GM21360 (cell line): ENCODE measurements around the gene KRTAP9-3.
"Not testable (repeated sequence)": the region's sequence is repeated elsewhere in the genome, so short reads cannot be mapped to it uniquely, and the experiment has no call there.

Experiments used
- ATAC-seq: cut with Tn5 transposase; IDR thresholded peaks from one replicate; pipeline ENCODE4 v1.9.1; 2021; ENCODE audit warnings: mild to moderate bottlenecking, moderate library complexity; ENCODE audit not compliant: unreplicated experiment

KRTAP9-3 gene, protein sequence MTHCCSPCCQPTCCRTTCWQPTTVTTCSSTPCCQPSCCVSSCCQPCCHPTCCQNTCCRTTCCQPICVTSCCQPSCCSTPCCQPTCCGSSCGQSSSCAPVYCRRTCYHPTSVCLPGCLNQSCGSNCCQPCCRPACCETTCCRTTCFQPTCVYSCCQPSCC

DNA sequence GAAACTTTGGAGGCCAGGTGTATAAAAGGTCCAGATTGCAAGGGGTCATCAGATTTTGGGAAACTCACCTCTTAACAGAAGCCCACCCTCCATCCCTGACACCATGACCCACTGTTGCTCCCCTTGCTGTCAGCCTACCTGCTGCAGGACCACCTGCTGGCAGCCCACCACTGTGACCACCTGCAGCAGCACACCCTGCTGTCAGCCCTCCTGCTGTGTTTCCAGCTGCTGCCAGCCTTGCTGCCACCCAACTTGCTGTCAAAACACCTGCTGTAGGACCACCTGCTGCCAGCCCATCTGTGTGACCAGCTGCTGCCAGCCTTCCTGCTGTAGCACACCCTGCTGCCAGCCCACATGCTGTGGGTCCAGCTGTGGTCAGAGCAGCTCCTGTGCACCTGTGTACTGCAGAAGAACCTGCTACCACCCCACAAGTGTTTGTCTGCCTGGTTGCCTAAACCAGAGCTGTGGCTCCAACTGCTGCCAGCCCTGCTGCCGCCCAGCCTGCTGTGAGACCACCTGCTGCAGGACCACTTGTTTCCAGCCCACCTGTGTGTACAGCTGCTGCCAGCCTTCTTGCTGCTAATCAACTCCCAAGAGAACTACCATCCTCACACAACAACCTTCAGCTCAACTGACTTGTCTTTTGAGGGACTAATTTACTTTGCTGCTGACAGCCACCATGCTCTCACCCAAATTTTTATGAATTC, at the start of gene KRTAP9-3:
KRTAP9-3 (plus strand) TSS at position 51 of the 707 bp plus-strand sequence; CDS start at position 104, 53 bp downstream.
- not testable (repeated sequence) for ATAC-seq

DNA sequence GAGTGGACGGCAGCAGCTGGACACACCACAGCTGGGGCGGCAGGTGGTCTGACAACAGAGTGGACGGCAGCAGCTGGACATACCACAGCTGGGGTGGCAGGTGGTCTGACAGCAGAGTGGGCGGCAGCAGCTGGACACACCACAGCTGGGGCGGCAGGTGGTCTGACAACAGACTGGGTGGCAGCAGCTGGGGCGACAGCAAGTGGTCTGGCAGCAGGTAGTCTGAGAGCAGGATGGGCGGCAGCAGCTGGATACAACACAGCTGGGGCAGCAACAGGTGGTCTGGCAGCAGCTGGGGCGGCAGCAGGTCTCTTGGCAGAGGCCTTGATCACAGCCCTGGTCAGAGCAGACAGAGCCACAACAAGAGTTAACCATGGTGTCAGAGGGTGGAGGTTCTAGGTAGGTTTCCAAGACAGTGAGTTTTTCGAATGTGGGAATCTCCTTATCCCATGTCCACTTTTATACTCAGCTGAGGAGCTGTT, 47.7 kb upstream of the KRTAP9-3 start, which contains the start of gene KRTAP4-1:
KRTAP4-1 (minus strand) TSS at position 432 of the 482 bp plus-strand sequence; CDS start at position 375, 57 bp downstream.
- ATAC-seq = no peak

DNA sequence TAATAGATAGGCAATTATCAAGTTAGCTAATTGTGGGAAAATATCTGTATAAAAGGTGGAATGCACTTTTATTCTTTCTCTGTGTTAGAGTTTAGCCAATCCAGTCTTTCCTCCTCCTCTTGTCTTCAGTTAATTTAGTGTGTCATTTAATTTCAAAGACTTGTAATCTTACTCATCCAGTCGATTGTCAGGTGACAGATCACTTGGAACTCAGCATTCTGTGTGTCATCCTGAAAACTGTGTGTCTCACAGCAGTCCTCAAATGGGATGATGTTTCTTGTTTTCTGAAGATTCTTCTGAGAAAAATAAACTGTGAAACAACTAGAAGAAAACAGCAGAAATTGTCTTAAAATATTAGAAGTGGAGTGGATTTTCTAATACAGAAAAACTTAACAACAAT, 47.2 kb upstream of the KRTAP9-3 start:
- ATAC-seq = no peak

DNA sequence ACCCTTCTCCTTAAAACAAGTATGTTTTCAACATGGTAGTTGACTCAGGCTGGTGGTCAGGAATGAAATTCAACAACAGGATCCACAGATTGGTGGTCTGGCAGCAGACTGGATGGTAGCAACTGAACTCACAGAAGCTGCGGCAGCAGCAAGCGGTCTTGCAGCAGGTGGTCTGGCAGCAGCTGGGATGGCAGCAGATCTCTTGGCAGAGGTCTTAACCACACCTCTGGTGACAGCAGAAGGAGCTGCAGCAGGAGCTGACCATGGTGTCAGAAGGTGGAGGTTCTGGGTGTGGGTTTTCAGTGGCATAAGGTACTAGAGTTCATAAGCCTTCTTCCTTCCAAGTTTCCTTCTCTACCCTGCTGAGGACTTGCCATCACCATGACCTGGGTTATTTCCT, 45.4 kb upstream of the KRTAP9-3 start:
- no peak for ATAC-seq

DNA sequence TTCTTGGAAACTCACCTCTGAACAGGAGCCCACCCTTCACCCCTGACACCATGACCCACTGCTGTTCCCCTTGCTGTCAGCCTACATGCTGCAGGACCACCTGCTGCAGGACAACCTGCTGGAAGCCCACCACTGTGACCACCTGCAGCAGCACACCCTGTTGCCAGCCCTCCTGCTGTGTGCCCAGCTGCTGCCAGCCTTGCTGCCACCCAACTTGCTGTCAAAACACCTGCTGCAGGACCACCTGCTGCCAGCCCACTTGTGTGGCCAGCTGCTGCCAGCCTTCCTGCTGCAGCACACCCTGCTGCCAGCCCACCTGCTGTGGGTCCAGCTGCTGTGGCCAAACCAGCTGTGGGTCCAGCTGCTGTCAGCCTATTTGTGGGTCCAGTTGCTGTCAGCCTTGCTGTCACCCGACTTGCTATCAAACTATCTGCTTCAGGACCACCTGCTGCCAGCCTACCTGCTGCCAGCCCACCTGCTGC, 42.4 kb upstream of the KRTAP9-3 start, which contains the start of gene KRTAP9-1:
KRTAP9-1 (plus strand) TSS at position 51 of the 482 bp plus-strand sequence; CDS start at position 51, 0 bp downstream.
- not testable (repeated sequence) for ATAC-seq

DNA sequence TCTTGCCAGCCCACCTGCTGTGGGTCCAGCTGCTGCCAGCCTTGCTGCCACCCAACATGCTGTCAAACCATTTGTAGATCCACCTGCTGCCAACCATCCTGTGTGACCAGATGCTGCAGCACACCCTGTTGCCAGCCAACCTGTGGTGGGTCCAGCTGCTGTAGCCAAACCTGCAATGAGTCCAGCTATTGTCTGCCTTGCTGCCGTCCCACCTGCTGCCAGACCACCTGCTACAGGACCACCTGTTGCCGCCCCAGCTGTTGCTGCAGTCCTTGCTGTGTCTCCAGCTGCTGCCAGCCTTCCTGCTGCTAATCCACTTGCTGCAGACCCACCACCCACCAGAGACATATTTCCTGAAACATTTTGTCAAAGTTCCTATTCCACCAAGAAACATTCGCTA, 41.9 kb upstream of the KRTAP9-3 start:
- ATAC-seq = no peak

DNA sequence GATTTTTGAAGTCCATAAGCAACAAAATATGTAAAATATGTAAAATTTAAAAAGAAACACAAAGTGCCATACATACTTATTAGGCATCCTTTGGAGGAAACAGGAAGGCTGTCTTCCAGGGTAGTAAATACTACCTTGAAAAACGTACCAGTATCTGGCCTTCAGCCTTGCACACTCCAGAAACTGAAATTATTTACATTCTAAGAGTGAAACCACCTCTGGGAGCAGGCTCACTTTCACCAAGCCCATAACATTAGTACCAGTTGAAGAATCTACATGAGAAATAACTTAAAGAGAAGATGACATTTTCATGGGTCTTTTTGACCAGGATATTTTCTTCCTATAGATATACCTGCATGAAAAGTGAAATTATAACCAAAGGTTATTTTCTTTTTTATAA, 36.2 kb upstream of the KRTAP9-3 start:
- ATAC-seq = no peak

DNA sequence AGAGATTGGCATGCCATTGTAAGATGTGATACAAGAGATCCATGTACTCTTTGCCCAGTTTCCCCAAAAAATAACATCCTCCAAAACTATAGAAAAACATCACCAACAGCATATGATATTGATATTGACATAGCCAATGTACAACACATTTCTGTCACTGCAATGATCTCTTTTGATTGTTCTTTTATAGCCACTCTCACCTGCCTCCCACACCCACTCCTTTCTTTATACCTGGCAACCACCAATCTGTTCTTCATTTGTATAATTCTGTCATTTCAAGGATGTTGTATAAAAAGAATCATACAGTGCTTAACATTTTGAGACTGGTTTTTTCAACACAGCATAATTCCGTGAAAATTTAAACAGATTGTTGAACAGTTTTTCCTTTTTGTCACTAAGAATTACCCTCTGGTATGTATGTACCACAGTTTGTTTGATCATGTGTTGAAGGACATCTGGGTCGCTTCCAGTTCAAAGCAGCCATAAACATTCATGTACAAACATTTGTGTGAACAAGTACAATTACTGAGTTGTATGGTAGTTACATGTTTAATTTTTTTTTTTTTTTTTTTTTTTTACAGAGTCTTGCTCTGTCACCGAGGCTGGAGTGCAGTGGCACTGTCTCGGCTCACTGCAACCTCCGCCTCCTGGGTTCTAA, 32.7 kb upstream of the KRTAP9-3 start:
- no peak for ATAC-seq

DNA sequence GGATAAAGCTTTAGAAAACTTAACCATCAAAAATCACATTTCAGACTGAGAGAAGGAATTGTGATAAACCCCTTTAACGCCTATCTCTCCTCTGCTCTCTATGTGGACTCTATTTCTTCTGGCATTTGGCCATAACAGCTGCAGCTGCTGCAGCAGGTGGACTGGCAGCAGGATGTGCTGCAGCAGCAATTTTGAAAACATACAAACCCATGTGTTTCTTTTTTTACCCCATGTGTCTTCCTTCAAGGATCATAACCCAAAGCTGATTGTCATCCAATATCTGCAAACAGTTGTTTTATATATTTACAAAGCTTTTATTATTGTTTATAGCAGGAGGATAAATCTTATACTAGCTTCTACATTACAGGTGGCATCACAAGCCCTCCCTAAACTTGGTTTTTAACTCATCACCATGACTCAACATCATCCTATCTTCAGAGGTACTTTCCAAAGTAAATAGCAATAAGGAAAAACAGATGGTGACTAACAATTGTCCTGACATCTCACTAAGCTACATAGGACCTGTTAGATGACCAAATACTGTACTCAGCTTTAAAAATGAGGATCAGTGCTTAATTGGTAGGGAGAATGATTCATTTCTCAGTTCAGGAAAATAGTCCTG, 20.3 kb upstream of the KRTAP9-3 start:
- ATAC-seq = no peak

DNA sequence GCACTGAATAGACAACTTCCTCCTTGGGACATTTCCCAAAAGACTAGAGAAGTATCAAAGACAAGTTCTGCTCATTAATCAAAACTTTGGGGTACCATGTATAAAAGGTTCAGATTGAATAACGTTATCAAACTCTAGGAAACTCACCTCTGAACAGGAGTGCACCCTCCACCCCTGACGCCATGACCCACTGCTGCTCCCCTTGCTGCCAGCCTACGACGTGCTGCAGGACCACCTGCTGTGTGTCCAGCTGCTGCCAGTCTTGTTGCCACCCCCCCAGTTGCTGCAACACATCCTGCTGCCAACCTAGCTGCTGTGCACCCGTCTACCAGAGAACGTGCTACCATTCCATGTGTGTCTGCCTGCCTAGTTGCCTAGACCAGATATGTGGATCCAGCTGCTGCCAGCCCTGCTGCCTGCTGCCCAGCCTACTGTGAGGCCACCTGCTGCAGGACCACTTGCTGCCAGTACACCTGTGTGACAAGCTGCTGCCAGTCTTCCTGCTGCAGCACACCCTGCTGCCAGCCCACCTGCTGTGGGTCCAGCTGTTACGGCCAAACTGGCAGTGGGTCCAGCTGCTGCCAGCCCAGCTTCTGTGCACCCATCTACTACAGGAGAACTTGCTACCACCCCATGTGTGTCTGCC, 19.6 kb upstream of the KRTAP9-3 start:
- no peak for ATAC-seq

DNA sequence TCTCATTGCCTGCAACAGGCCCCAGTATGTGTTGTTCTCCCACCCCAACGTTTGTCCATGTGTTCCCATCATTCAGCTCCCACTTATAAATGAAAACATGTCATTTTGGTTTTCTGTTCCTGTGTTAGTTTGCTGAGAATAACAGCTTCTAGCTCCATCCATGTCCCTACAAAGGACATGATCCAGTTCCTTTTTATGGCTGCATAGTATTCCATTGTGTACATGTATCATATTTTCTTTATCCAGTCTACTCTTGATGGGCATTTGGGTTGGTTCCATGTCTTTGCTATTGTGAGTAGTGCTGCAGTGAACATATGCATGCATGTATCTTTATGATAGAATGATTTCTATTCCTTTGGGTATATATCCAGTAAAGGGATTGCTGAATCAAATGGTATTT, 16.6 kb upstream of the KRTAP9-3 start:
- ATAC-seq = no peak

DNA sequence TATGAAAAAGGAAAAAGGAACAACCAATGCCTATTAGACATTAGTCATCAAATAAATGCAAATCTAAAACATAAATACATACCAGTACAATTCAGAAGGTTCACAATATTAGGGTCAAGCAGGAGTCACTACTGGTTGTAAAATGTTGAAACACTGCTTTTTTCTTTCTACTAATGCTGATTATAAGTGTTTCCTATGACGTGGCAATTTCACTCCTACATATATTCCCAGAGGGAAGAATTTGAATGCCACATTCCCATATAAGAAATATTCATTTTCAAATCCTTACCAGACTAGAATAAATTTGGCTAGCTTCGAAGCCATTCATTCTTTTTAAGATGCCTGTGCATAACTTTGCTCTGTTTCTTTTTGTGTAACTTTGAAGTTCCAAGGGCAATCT, 8.4 kb upstream of the KRTAP9-3 start:
- ATAC-seq = no peak

DNA sequence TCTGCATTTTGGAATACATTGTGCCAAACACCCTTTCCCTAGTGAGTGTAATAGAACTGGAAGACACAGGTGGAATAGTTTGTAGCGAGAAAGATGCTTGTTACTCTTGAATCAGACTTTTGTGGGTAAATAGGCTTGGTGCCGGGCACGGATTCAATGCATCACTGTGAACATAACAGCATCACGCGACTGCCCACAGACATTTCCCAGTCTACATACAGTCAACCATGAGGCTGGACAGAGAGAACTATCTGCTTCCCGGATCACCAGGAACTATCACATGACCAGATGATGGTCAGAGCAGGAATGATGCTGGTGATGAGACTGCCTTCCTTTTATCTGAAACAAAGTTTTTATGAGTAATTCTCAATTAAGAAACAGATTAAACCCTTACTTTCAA, 6.2 kb upstream of the KRTAP9-3 start:
- no peak for ATAC-seq

DNA sequence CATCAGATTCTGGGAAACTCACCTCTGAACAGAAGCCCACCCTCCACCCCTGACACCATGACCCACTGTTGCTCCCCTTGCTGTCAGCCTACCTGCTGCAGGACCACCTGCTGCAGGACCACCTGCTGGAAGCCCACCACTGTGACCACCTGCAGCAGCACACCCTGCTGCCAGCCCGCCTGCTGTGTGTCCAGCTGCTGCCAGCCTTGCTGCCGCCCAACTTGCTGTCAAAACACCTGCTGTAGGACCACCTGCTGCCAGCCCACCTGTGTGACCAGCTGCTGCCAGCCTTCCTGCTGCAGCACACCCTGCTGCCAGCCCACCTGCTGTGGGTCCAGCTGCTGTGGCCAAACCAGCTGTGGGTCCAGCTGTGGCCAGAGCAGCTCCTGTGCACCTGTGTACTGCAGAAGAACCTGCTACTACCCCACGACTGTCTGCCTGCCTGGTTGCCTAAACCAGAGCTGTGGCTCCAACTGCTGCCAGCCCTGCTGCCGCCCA, 5.6 kb upstream of the KRTAP9-3 start, which contains the start of gene KRTAP9-2:
KRTAP9-2 (plus strand) TSS at position 51 of the 498 bp plus-strand sequence; CDS start at position 58, 7 bp downstream.
- not testable (repeated sequence) for ATAC-seq

DNA sequence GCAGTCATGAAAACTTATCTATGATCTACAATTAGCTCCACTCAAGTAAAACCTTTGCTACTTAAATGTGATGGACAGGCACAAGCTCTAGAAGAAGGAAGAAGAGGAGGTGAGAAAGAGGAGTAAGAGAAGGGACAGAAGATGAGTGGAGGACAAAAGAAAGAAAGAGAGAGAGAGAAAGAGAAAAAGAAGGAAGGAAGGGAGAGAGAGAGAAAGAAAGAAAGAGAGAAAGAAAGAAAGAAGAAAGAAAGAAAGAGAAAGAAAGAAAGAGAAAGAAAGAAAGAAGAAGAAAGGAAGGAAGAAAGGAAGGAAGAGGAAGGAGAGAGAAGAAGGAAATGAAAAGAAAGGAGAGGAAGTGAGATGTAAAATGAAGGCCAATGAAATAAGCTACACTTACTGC, 2.2 kb upstream of the KRTAP9-3 start:
- ATAC-seq = no peak

DNA sequence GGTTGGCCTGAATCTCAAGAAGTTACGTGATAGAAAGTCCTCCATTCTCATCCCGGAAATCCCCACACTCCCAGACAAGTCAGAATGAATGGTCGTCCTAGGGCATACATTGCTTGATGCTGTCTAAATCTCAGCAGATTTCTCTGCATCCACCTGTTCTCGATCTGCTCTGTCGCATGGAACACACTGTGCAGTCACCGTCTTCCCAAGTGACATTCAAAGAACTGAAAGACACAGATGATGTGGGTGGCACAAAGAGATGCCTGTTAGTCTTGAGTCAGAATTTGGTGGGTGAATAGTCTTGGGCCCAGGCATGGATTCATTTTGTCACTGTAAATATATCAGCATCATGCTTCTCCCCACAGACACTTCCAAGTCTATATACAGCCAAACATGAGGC, 518 bp upstream of the KRTAP9-3 start:
- no peak for ATAC-seq

DNA sequence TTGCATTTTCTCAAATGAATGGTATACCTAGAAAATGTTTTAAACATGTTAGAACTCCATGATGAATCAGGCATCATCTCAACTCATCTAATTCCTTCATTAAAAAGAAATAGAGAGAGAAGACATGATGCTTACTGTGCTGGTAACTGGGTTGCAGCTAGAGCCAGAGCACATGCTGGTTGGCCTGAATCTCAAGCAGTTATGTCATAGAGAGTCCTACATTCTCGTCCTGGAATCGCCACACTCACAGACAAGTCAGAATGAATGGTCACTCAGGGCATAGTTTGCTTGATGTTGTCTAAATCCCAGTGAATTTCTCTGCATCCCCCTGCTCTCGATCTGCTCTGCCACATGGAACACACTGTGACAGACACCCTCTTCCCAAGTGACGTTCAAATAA, 4.9 kb downstream of the KRTAP9-3 start:
- not testable (repeated sequence) for ATAC-seq

DNA sequence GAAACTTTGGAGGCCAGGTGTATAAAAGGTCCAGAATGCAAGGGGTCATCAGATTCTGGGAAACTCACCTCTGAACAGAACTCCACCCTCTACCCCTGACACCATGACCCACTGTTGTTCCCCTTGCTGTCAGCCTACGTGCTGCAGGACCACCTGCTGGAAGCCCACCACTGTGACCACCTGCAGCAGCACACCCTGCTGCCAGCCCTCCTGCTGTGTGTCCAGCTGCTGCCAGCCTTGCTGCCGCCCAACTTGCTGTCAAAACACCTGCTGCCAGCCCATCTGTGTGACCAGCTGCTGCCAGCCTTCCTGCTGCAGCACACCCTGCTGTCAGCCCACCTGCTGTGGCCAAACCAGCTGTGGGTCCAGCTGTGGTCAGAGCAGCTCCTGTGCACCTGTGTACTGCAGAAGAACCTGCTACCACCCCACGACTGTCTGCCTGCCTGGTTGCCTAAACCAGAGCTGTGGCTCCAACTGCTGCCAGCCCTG, 5.7 kb downstream of the KRTAP9-3 start, which contains the start of gene KRTAP9-8:
KRTAP9-8 (plus strand) TSS at position 51 of the 489 bp plus-strand sequence; CDS start at position 104, 53 bp downstream.
- ATAC-seq = not testable (repeated sequence)

DNA sequence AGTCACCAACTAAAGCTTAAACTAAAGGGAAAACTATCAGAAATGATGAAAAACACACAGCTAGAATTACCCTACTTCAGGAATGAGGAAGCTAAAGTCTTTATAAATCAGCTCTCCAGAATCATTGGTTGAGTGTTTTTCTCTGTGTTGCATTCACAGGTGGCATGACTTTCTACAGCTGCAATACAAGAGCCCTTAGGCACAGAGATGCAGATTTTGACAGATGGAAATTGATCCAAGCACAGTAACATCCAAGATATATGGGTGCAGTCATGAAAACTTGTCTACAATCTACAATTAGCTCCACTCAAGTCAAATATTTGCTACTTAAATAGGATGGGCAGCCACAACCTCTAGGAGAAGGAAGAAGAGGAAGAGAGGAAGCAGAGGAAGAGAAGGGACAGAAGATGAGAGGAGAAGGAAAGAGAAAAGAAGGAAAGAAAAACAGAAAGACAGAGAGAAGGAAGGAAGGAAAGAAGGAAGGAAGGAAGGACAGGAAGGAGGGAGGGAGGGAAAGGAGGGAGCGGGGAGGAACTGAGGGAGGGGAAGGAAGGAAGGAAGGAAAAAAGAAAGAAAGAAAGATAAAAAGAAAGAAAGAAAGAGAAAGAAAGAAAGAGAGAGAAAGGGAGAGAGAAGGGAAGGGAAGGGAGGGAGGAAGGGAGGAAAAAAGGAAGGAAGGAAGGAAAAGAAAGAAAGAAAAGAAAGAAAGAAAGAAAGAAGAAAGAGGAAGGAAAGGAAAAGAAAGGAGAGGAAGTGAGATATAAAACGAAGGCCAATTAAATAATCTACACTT, 14.9 kb downstream of the KRTAP9-3 start:
- not testable (repeated sequence) for ATAC-seq
